Measurements from ENCODE around the gene ATPAF2.
A peak's percentile ranks its signal among the peaks of the same experiment; 100 is the strongest.

Gene ATPAF2

DNA sequence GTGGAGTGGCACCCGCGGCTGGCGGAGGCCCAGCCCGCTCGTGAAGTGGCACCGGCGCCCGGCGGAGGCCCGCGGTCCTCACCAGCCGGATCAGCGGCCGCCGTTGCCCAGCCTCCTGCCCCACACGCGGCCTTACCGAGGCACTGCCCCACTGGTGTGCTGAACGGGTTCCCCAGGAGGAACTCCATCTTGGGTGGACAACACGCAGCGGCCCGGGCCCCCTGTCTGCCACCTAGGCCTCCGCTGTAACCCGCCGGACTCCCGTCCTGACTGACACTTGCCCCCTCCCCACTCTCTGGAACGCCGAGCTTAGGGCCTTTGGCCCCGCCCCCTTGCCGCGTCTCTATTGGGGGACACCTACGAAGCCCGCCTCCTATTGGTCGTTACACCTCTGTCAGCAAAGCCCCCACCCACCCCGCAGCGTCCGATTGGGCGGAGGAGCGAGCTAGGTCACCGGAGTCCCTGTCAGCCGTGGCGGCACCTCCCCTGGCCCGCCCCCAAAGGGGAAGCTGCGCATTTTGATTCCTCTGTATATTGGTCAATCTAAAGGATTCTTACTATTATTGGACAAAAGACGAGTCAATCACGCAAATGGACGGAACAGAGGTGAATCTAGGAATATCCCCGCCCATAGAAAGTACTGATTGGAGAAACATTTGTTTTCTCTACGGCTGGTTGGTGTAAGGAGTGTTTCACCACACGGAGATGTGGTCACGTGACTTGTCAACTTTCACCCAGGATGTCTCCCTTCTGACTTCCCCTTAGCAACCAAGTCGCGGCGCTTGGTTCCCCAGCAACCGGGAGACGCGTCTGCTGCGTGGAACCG, 66.6 kb downstream of the ATPAF2 start, which contains the start of the genes DRC3 and TOM1L2:
Gene DRC3 (plus strand): TSS at position 737 of the 826 bp plus-strand sequence. CDS start 4,737 bp downstream, outside the sequence.
Gene TOM1L2 (minus strand): TSS at position 275 of the 826 bp plus-strand sequence. CDS start 87 bp downstream, at position 188.
- Mint-ChIP-seq H3K4me3 (peak within 1 kb of the TSS; percentile 90), H3K36me3 (ENCODE audit: low read depth) (no peaks in the 10 kb centered on the region), H3K4me1 (ENCODE audit: low read depth) (peaks cover 39% of the 10 kb centered on the region), H3K27me3 (no peaks in the 10 kb centered on the region), H3K9me3 (no peaks in the 10 kb centered on the region), H3K27ac (peak within 1 kb of the TSS; percentile 82)

DNA sequence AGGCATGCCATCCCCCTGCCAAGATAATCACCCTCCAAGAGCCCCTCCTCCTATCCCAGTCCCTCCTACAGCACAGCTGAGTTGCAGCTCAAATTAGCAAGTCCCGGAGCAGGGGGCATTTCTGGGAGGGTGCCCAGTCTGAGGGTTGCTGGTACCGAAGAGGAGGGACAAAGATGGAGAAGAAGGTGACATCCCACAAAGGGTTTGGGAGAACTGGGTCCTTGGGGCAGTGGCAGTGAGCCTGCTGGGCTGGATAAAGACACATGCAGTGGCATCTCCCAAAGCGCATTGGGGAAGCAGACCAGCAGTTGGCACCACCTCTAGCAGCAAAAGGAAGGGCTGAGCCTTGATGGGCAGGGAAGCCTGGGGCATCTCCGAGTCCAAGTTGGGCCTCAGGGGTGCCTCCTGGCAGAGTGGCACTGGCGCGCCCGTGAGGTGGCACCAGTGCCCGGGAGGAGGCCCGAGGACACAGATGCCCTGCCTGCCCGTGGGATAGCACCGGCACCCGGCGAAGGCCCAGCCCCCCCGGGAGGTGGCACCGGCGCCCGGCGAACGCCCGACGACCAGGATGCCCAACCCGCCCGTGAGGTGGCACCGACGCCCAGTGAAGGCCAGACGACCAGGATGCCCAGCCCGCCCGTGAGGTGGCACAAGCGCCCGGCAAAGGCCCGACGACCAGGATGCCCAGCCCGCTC, 67.4 kb downstream of the ATPAF2 start:
- H3K4me1 Mint-ChIP-seq (ENCODE audit: low read depth), result peaks cover 47% of the 10 kb centered on the region
- no peaks in the 10 kb centered on the region for H3K27me3 Mint-ChIP-seq
- peak overlapping the region; percentile 23 for H3K27ac Mint-ChIP-seq
- H3K4me3 Mint-ChIP-seq, result peak overlapping the region; percentile 81
- no peaks in the 10 kb centered on the region for H3K9me3 Mint-ChIP-seq
- no peaks in the 10 kb centered on the region for H3K36me3 Mint-ChIP-seq (ENCODE audit: low read depth)

DNA sequence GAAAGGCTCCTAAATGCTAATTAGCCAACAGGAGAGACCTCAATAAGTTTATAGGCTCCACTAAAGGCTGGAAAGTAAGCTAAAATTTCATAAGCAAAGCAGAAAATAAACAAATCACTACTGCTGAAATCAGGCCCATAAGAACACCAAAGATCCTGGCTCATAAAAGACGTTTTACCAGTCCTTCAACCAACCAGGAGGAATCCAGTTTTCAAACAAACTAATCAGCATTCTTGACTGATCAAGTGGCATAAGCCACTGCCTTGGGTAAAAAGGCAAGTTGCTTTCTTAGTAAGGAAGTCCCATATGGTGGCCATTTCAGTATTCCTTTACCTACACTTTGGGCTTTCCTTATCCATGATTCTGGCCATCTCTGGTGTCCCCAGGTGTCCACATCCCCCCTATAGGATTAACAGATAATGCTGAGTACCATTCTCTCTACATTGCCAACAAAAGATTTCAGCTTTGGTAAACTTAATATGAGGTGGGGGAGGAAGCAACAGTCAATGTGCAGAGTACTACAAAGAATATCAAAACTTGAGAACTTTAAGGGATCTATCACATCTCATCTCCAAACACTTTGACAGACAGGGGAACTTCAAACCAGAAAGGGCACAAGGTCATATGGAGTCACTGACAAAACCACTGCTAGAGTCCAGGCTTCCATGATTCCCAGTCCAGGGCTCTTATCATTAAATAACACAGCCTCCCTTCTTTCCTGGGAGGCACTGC, 68.1 kb downstream of the ATPAF2 start:
- H3K27me3 Mint-ChIP-seq, result no peaks in the 10 kb centered on the region
- peaks cover 54% of the 10 kb centered on the region for H3K4me1 Mint-ChIP-seq (ENCODE audit: low read depth)
- no peaks in the 10 kb centered on the region for H3K9me3 Mint-ChIP-seq
- H3K36me3 Mint-ChIP-seq (ENCODE audit: low read depth), result no peaks in the 10 kb centered on the region
- peak overlapping the region; percentile 32 for H3K27ac Mint-ChIP-seq
- H3K4me3 Mint-ChIP-seq, result peak overlapping the region; percentile 81
